Ureter (tissue), 1 donor: ENCODE measurements around the gene LRMDA. TPM values are rescaled to one million over a fixed set of nuclear protein-coding genes. Genes with fewer than 3 reads are reported as not detected.

Source experiments
- DNase-seq: peaks from one replicate; pipeline ENCODE4 v3.0.0-alpha.2; 2020; ENCODE audit warnings: low spot score
- total RNA-seq: library from RNA; stranded (reverse); gene quantifications from one replicate; pipeline ENCODE4 v1.2.4, GENCODE V29; 2023
- donor health status: DM: yes; HTN: yes; CAD: no.

LRMDA gene
- total RNA-seq, 1 donor from 2014 or later = 23.1 TPM

- no peak for DNase-seq
These were observed 434.8 kb downstream of the LRMDA start for GRCh38 chr10:75866300-75866625.

- no peak for DNase-seq
These were observed 435.3 kb downstream of the LRMDA start for GRCh38 chr10:75866731-75867130.

DNA sequence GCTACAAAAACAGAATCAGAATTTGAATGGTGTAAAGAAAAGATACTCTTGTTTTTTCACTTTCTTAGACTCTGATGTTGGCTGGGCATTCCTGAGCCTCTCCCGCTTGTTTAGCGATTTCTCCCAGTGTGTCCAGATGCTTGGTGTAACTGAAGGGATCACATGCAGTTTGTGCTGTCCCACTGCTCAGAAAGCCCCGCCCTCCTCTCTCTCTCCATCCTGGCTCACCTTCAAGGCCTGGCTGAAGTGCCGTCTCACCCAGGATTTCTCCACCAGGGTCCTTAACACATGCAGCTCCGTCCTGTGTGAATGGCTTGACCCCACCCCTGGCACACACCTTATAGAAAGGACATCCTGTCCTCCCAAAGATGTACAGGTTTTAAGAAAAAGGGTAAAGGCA lies 437.1 kb downstream of the LRMDA start:
- DNase-seq = no peak

GRCh38 chr10:75870039-75870645 lies 438.7 kb downstream of the LRMDA start:
- DNase-seq = no peak

GRCh38 chr10:75875740-75876139 lies 444.3 kb downstream of the LRMDA start:
- no peak for DNase-seq

GRCh38 chr10:75876710-75877109 lies 445.3 kb downstream of the LRMDA start:
- DNase-seq = no peak

DNA sequence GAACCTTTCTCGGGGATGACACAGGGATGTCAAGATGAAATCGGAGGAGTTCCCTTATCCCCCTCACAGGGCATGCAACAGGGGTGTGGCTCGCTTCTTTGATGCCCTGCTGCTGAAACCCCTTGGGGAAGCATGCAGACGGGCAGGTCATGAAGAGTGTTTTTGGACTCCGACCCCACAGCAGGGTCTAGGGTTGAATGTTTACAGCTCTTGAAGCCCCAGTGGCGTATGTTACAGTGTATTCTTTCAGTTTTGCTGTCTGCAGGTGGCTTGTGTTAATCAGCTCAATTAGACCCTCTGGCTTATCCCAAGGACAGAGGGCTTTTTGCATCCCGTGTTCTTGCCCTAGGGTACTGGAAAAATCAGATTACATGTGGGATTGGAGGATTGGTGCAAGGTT lies 446.5 kb downstream of the LRMDA start:
- no peak for DNase-seq

GRCh38 chr10:75878586-75878985 lies 447.2 kb downstream of the LRMDA start:
- DNase-seq = no peak

- no peak for DNase-seq
These were observed 448.8 kb downstream of the LRMDA start for GRCh38 chr10:75880031-75880775.

DNA sequence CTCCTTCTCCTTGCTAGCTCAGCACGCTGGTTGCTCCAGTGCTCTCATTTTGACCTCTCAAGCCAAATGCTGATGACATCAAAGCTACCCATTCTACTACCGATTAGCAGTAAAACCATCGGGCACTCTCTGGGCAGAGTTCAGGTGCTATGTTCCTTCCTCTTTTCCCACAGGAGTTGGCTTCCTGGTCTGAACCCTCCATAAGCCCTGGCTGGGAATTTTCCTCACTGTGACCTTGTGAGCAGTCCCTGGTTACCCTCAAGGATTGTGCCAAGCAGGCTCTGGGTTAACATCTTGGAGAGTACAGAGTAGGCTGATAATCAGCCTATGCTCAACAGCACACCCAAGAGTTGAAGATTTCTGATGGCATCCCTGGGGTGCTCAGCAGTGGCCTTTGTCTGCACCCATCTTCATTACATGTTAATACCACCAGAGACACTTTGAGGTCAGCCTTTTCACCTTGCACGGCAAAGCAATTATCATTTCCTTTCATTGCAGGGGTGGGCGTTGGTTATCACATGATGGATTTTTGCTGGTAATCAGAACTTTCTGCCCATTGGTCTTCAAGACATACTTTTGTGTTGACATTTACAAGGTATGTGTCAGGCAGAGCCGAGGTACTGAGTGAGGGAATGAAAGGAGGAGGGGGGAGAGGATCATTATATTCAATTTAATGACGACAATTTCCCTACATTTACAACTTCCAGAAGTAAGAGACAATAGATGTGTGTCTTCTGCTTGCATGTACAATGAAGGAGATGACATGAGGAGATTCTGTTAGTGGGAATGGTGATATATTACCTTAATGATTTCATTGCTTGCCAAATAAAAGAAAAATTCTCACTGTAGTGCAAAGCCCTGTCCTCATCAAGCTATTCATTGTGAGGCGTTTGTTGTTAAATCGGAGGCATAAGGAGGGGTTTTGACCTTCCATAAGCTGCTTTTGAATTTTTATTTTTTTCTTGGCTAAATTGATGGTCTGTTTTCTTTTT lies 452.0 kb downstream of the LRMDA start:
- no peak for DNase-seq

- DNase-seq = no peak
These were observed 453.4 kb downstream of the LRMDA start for GRCh38 chr10:75884808-75885207.

- DNase-seq = no peak
These were observed 455.9 kb downstream of the LRMDA start for GRCh38 chr10:75887369-75887768.

GRCh38 chr10:75887992-75888680 lies 456.7 kb downstream of the LRMDA start:
- DNase-seq = no peak

- no peak for DNase-seq
These were observed 457.6 kb downstream of the LRMDA start for GRCh38 chr10:75889051-75889450.

- DNase-seq = no peak
These were observed 463.3 kb downstream of the LRMDA start for GRCh38 chr10:75894761-75895160.

GRCh38 chr10:75895259-75895658 lies 463.8 kb downstream of the LRMDA start:
- no peak for DNase-seq

DNA sequence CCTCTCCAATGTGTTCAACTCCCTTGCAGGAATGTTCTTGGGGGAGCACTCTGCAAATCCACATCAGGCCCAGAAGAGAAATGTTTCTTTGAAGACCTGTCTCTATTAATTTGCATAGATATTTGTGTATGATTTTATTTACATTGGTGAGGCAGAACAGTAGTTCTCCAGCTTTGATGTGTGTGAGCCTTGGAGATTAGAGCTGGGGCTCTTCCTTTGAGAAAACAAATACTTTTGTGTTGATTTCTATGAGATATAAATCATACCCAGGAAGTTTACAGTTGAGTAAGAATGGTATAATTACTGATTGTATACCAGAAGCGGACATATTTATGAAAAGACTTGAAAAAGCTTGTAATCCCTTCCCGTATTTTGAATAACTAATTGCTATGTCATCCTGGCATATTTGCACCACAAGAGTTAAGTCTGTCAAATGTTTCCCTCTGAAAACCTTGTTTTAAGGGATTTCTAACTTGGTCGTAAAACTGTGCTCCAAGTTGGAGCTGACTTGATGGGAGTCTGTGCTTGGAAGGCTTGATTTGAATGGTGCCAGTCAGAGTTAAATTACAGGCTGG lies 468.5 kb downstream of the LRMDA start:
- DNase-seq = no peak

DNA sequence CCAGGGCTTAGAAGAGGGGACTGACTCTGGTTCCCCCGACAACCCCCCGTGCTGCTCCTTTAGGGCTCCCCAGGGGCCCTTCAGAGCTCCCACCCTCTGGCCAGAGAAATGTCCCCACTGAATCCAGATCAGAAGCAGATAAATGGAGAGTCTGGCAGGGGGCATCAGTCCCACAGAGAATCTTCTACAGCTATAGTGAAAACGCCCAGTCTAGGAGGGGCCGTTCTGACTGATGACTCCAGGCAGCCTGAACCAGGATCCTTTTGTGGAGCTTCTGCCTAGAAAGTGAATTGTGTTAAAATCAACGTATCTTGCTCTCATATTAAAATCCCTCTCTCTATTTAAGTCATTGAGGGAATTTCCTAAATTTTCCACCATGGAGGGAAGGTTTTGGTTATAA lies 471.4 kb downstream of the LRMDA start:
- no peak for DNase-seq

- no peak for DNase-seq
These were observed 473.3 kb downstream of the LRMDA start for GRCh38 chr10:75904499-75905283.

DNA sequence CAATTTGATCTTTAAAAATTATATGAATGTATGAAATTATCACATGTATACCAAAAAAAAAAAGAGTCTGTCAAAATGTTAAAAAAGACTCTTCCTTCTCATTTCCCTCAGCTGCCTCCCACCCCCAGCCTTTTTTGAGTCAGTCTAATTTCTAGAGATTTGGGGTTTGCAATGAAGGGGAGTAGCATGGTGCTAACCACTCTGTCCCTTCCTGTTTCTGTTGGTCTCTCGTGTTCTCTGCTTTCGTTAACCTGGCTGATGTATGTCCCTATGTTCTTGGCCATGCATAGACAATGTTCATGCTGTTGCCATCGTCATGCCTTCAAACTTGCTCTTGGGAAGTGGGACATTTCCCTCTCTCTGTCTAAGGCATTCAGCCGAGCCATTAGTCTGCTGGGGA lies 474.1 kb downstream of the LRMDA start:
- no peak for DNase-seq

- DNase-seq = no peak
These were observed 478.6 kb downstream of the LRMDA start for GRCh38 chr10:75910032-75910431.
